Body of pancreas (tissue), 4 donors: ENCODE data around the gene TCP10L. TPM values are rescaled to one million over a fixed set of nuclear protein-coding genes. Genes with fewer than 3 reads are reported as not detected.
A peak's percentile ranks its signal among the peaks of the same experiment; 100 is the strongest.
"Not testable (repeated sequence)": the region's sequence is repeated elsewhere in the genome, so short reads cannot be mapped to it uniquely, and the experiment has no call there.

Experiments
- ATAC-seq: fragments of 150-250 bp; one replicate; pipeline ENCODE4 v1.9.1; 2016
- DNase-seq, 4 donors: peaks; one replicate each; pipeline ENCODE4 v3.0.0-alpha.2; 2019
- H3K27ac ChIP-seq, 4 donors: fragments of 200-600 bp; sonication (generic); 1 replicate in 3 of 4; 2 replicates in 1 of 4; pipeline versions ENCODE4 v1.5.1 to v1.6.1; 2016 to 2019; ENCODE audit warnings: mild to moderate bottlenecking in 1 of 4, mixed read lengths in 1 of 4, moderate library complexity in 1 of 4
- H3K27me3 ChIP-seq, 2 donors: fragments of 200-600 bp; sonication (generic); one replicate each; pipeline ENCODE4 v1.6.0; 2016; ENCODE audit warnings: mild to moderate bottlenecking in 1 of 2
- H3K36me3 ChIP-seq, 2 donors: fragments of 200-600 bp; sonication (generic); replicated peaks in 1 of 2; 2 replicates each; pipeline ENCODE4 v1.5.1; 2016; ENCODE audit warnings: low read depth in 2 of 2; ENCODE audit not compliant: insufficient read depth in 1 of 2
- H3K4me1 ChIP-seq: fragments of 200-600 bp; sonication (generic); one replicate; pipeline ENCODE4 v1.6.0; 2016
- H3K4me3 ChIP-seq, 2 donors: fragments of 200-600 bp; sonication (generic); 1 replicate in 1 of 2; 2 replicates in 1 of 2; pipeline ENCODE4 v1.5.1; 2016 to 2019
- H3K9me3 ChIP-seq, 3 donors: fragments of 200-600 bp; sonication (generic); 1 replicate in 2 of 3; 2 replicates in 1 of 3; pipeline ENCODE4 v1.5.1; 2016
- CTCF ChIP-seq, 7 experiments: fragments of 450-650 bp in 4 of 7; fragments of 200-600 bp in 3 of 7; sonication (generic) in 3 of 7; IDR thresholded peaks; one replicate each; pipeline ENCODE4 v1.5.1; 2016 to 2019; ENCODE audit warnings: antibody characterized with exemption in 7 of 7
- POLR2A ChIP-seq, 3 donors: fragments of 450-650 bp; IDR thresholded peaks; one replicate each; pipeline ENCODE4 v1.6.1; 2016; ENCODE audit warnings: antibody characterized with exemption in 3 of 3, mild to moderate bottlenecking in 2 of 3
- WGBS, 2 donors: methylation state at CpG; one replicate each; pipeline ENCODE4 v1.1.5; 2017; 5-methylcytosine and 5-hydroxymethylcytosine counted together
- intact Hi-C: fragments of 100-400 bp; cut with DNase I; formaldehyde crosslinking; loops from one replicate; pipeline ENCODE4 v1.15.1; 2023
- total RNA-seq, 2 donors: library from RNA; depleted of rRNA; stranded (reverse); fragments of >200 nt; gene quantifications; one replicate each; pipeline ENCODE4 v1.1.0, GENCODE V29; 2016

Gene TCP10L
- total RNA-seq = under 1 TPM in 1 of 2 donors, not detected in 1; 0.26 TPM

- no peaks in the 10 kb centered on the region for H3K36me3 ChIP-seq
- H3K27ac ChIP-seq = no peak within 1 kb of the TSS
- H3K4me1 ChIP-seq = no peaks in the 10 kb centered on the region
- H3K9me3 ChIP-seq = no peaks in the 10 kb centered on the region
- ATAC-seq (no peak), DNase-seq (no peak)
- H3K4me3 ChIP-seq = no peak within 1 kb of the TSS
- WGBS, 2 donors = 63 to 66% methylated on average over 16 to 17 of the region's 17 CpGs
- H3K27me3 ChIP-seq = no peaks in the 10 kb centered on the region
- intact Hi-C loops = no loop called here
- TF ChIP-seq CTCF (IDR thresholded peaks at IDR 0.05) (no peak), POLR2A (IDR thresholded peaks at IDR 0.05) (no peak)
Observed at GRCh38 chr21:32585042-32585710, at the start of gene TCP10L. Gene TCP10L (minus strand): TSS chr21:32585523. CDS start chr21:32584304, 1,219 bp downstream.

GRCh38 chr21:32626621-32627196 lies 41.4 kb upstream of the TCP10L start:
- Histone ChIP-seq H3K36me3 (peaks cover 0 to 12% of the 10 kb centered on the region in 2 donors), H3K9me3 (no peaks in the 10 kb centered on the region), H3K4me1 (no peaks in the 10 kb centered on the region), H3K27ac (no peak overlapping the region), H3K27me3 (no peaks in the 10 kb centered on the region), H3K4me3 (no peak overlapping the region)
- DNase-seq (no peak), ATAC-seq (no peak)
- WGBS, 2 donors = 92 to 95% methylated on average over 3 of the region's 3 CpGs
- TF ChIP-seq CTCF (IDR thresholded peaks at IDR 0.05) = no peak
- no peak for TF ChIP-seq POLR2A (IDR thresholded peaks at IDR 0.05)
- intact Hi-C loops = no loop called here

- H3K4me3 ChIP-seq, H3K4me1 ChIP-seq, H3K9me3 ChIP-seq, intact Hi-C loops, H3K36me3 ChIP-seq, ATAC-seq, H3K27ac ChIP-seq, H3K27me3 ChIP-seq, DNase-seq: not testable (repeated sequence)
- 48 to 60% methylated on average over 2 to 6 of the region's 6 CpGs for WGBS, 2 donors
Observed at GRCh38 chr21:32618218-32618617, 32.9 kb upstream of the TCP10L start.

GRCh38 chr21:32613436-32614043 lies 28.2 kb upstream of the TCP10L start:
- TF ChIP-seq CTCF (IDR thresholded peaks at IDR 0.05) = no peak
- TF ChIP-seq POLR2A (IDR thresholded peaks at IDR 0.05) = no peak
- Histone ChIP-seq H3K27ac (peak overlapping the region; percentile 66 to 90 (median 83)), H3K27me3 (no peaks in the 10 kb centered on the region), H3K9me3 (no peaks in the 10 kb centered on the region), H3K4me3 (peak overlapping the region in 1 of 2 donors; percentile 95), H3K36me3 (peaks cover 0 to 4% of the 10 kb centered on the region in 2 donors), H3K4me1 (peaks cover 18% of the 10 kb centered on the region)
- intact Hi-C loops = no loop called here
- DNase-seq = no peak
- no peak for ATAC-seq
- WGBS, 2 donors = 59 to 61% methylated on average over 16 of the region's 16 CpGs

GRCh38 chr21:32612999-32613337 lies 27.6 kb upstream of the TCP10L start:
- peak; percentile 12 for ATAC-seq
- H3K36me3 ChIP-seq = peaks cover 0 to 4% of the 10 kb centered on the region in 2 donors
- DNase-seq = no peak
- H3K4me1 ChIP-seq = peaks cover 18% of the 10 kb centered on the region
- peak overlapping the region; percentile 66 to 90 (median 83) for H3K27ac ChIP-seq
- H3K9me3 ChIP-seq = no peaks in the 10 kb centered on the region
- intact Hi-C loops = no loop called here
- peak overlapping the region; percentile 82 to 95 for H3K4me3 ChIP-seq
- 0 to 5% methylated on average over 15 of the region's 15 CpGs for WGBS, 2 donors
- no peaks in the 10 kb centered on the region for H3K27me3 ChIP-seq
- no peak for TF ChIP-seq CTCF (IDR thresholded peaks at IDR 0.05)
- TF ChIP-seq POLR2A (IDR thresholded peaks at IDR 0.05) = no peak
